ENCODE measurements around the gene TSPO2. TPM values are rescaled to one million over a fixed set of nuclear protein-coding genes. Genes with fewer than 3 reads are reported as not detected.

The TSPO2 gene
- total and polyA plus RNA-seq, 2 of the 8 experiments (the other 6 are each of a cell fraction or from before 2014, with no cell fraction given): not detected

DNA sequence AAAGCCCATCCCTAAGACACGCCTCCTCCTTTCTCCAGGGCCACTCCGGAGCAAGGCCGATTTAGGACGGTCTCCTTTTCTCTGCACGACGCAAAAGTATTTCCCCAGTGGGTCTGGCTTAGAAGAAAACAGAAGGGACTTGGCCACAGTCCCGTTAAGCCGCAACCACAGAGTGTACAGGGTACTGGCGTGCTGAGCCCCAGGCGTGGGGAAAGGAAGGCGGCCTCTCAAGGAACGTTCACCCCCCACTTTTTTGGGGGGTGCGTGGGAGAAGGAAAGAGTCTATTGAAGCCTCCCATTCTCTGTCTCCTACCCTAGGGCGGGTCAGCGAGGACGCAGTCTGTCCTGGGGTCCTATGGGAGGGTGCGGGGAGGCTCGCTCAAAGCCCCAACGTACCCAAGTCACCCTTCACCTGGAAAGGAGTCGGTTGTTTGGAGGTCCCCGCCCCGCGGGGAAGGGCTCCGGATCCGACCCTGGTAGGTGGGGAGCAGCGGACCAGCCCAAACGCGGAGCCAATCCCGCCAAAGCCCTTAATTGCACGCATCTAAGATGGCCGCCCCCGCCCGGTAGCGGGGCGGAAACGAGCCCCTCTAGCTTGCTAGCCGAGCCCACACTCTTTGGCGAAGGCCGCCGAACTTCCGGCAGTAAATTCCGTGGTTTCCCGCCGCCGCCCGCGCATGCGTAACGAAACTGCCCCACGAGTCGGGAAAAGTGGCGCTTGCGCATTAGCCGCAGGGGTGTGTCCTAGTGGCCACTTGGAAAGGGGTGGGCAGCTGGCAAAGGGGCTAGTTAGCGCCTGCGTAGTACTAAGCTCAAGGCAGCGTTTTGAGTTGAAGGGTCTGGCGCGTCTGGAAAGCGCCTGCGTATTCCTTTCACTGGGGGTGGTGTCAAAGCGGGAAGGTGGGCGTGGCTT is 29.9 kb downstream of the TSPO2 start, which contains the start of gene OARD1 (continued):
- TF ChIP-seq FOSL1 (IDR thresholded peaks at IDR 0.05; ENCODE audit: insufficient read depth, low read depth, low read length): no peak
- peak; percentile 32 for TF ChIP-seq CREB1 (IDR thresholded peaks at IDR 0.05)
- no peak; the same call in 1 of the 2 replicates for TF ChIP-seq BACH1 (IDR thresholded peaks at IDR 0.05; ENCODE audit: low read length)
- TF ChIP-seq NRF1 (IDR thresholded peaks at IDR 0.05; ENCODE audit: low read depth, low read length): peak; percentile 91
- TF ChIP-seq RBBP5 (IDR thresholded peaks at IDR 0.05; ENCODE audit: borderline replicate concordance, low read depth, low read length): peak; percentile 31; the same call in 1 of the 2 replicates
- 0 out of 2 replicates have a peak, but pooled peaks have one; percentile 41 for TF ChIP-seq PHF8 (conservative IDR thresholded peaks at IDR 0.05; ENCODE audit: low read depth, low read length)
- TF ChIP-seq TBP (IDR thresholded peaks at IDR 0.05; ENCODE audit: low read depth, low read length): peak; percentile 62
- no peak for TF ChIP-seq CEBPB (IDR thresholded peaks at IDR 0.05; ENCODE audit: low read depth, low read length)
- TF ChIP-seq, protein P1, sequence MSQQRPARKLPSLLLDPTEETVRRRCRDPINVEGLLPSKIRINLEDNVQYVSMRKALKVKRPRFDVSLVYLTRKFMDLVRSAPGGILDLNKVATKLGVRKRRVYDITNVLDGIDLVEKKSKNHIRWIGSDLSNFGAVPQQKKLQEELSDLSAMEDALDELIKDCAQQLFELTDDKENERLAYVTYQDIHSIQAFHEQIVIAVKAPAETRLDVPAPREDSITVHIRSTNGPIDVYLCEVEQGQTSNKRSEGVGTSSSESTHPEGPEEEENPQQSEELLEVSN (IDR thresholded peaks at IDR 0.05): peak; percentile 79
- TF ChIP-seq SIRT6 (IDR thresholded peaks at IDR 0.05; ENCODE audit: low read length): no peak

Data from H1 (cell line).